ENCODE measurements around the gene CASP9. TPM values are rescaled to one million over a fixed set of nuclear protein-coding genes. Genes with fewer than 3 reads are reported as not detected.

The CASP9 gene
- total and polyA plus RNA-seq, 10 of the 15 experiments (the other 5 are each of a cell fraction or from before 2014, with no cell fraction given): 2.7 to 14.6 (median 7.6) TPM

DNA sequence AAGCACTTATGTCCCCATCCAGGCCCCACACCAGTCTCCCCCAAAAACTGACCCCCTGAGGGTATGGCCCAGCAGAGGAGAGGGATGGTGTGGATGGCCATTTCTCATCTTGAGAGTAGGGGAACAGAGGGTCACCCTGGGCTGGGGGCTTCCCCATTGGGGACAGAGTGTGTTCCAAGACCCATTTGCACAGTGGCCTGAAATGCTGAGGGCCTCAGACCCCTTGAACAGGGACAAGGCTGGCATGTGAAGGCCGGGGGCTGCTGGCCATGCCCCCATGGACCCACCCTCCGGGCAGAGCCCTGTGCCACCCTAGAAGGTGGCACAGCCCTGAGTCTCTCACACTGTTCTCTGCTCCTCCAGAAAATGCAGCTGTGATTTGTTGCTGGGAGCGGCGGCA, 77.8 kb downstream of the CASP9 start:
- in situ Hi-C loops (cut with MboI): no loop called here
- no peaks in the 10 kb centered on the region for H3K79me2 ChIP-seq (ENCODE audit: control insufficient read depth, insufficient read depth, low read length)
- CTCF ChIA-PET: no interaction called here
- POLR2A ChIA-PET: no interaction called here
- TF ChIP-seq POLR2AphosphoS5 (IDR thresholded peaks at IDR 0.05; ENCODE audit: low read length) (no peak), GABPA (IDR thresholded peaks at IDR 0.05; ENCODE audit: low read depth) (no peak), SP1 (IDR thresholded peaks at IDR 0.05; ENCODE audit: low read depth, low read length) (no peak), ZNF384 (IDR thresholded peaks at IDR 0.05; ENCODE audit: borderline replicate concordance, low read depth, low read length) (no peak), SUPT20H (IDR thresholded peaks at IDR 0.05; ENCODE audit: borderline replicate concordance, control insufficient read depth, low read depth, low read length) (no peak), RFX5 (IDR thresholded peaks at IDR 0.05; ENCODE audit: low read depth, low read length) (no peak), YY1 (IDR thresholded peaks at IDR 0.05; ENCODE audit: low read depth, low read length) (no peak), MLLT1 (IDR thresholded peaks at IDR 0.05) (no peak), CHD2 (IDR thresholded peaks at IDR 0.05; ENCODE audit: borderline replicate concordance, low read depth, low read length) (no peak), CEBPZ (IDR thresholded peaks at IDR 0.05; ENCODE audit: low read depth, low read length) (no peak), TARDBP (IDR thresholded peaks at IDR 0.05; ENCODE audit: borderline replicate concordance) (no peak), POLR2AphosphoS2 (IDR thresholded peaks at IDR 0.05; ENCODE audit: low read depth, low read length) (no peak), KLF5 (IDR thresholded peaks at IDR 0.05; ENCODE audit: partially characterized antibody) (no peak), FOXM1 (IDR thresholded peaks at IDR 0.05; ENCODE audit: low read depth, low read length) (no peak)
- TF ChIP-seq, protein P1, sequence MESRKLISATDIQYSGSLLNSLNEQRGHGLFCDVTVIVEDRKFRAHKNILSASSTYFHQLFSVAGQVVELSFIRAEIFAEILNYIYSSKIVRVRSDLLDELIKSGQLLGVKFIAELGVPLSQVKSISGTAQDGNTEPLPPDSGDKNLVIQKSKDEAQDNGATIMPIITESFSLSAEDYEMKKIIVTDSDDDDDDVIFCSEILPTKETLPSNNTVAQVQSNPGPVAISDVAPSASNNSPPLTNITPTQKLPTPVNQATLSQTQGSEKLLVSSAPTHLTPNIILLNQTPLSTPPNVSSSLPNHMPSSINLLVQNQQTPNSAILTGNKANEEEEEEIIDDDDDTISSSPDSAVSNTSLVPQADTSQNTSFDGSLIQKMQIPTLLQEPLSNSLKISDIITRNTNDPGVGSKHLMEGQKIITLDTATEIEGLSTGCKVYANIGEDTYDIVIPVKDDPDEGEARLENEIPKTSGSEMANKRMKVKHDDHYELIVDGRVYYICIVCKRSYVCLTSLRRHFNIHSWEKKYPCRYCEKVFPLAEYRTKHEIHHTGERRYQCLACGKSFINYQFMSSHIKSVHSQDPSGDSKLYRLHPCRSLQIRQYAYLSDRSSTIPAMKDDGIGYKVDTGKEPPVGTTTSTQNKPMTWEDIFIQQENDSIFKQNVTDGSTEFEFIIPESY (IDR thresholded peaks at IDR 0.05): no peak
- TF ChIP-seq, protein P2, sequence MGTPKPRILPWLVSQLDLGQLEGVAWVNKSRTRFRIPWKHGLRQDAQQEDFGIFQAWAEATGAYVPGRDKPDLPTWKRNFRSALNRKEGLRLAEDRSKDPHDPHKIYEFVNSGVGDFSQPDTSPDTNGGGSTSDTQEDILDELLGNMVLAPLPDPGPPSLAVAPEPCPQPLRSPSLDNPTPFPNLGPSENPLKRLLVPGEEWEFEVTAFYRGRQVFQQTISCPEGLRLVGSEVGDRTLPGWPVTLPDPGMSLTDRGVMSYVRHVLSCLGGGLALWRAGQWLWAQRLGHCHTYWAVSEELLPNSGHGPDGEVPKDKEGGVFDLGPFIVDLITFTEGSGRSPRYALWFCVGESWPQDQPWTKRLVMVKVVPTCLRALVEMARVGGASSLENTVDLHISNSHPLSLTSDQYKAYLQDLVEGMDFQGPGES (IDR thresholded peaks at IDR 0.05): no peak
- TF ChIP-seq, protein P3, sequence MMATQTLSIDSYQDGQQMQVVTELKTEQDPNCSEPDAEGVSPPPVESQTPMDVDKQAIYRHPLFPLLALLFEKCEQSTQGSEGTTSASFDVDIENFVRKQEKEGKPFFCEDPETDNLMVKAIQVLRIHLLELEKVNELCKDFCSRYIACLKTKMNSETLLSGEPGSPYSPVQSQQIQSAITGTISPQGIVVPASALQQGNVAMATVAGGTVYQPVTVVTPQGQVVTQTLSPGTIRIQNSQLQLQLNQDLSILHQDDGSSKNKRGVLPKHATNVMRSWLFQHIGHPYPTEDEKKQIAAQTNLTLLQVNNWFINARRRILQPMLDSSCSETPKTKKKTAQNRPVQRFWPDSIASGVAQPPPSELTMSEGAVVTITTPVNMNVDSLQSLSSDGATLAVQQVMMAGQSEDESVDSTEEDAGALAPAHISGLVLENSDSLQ (IDR thresholded peaks at IDR 0.05): no peak
- ATAC-seq: no peak
- H2AFZ ChIP-seq (ENCODE audit: control insufficient read depth, low read depth, low read length): no peak overlapping the region
- intact Hi-C loops (cut with micrococcal nuclease; ENCODE audit: unreplicated experiment): no loop called here
- no peaks in the 10 kb centered on the region; a peak in 1 of 4 replicates for H3K27me3 ChIP-seq (replicated peaks in 1 of 2; ENCODE audit: control insufficient read depth in 2 of 2, insufficient read depth in 2 of 2, low read length in 1 of 2)
- H3K4me2 ChIP-seq (ENCODE audit: control insufficient read depth, insufficient read depth): no peak overlapping the region
- RAD21 ChIA-PET (ENCODE audit: unreplicated experiment): no interaction called here
- no peaks in the 10 kb centered on the region for H3K4me1 ChIP-seq (ENCODE audit: control insufficient read depth, insufficient read depth, low read length)
- no peaks in the 10 kb centered on the region for H4K20me1 ChIP-seq (ENCODE audit: control insufficient read depth, insufficient read depth)
- DNase-seq (ENCODE audit: low read depth, low spot score): no peak
- H3K36me3 ChIP-seq (ENCODE audit: control insufficient read depth in 2 of 2, insufficient read depth in 2 of 2, low read length in 1 of 2): no peaks in the 10 kb centered on the region
- no peak overlapping the region for H3K4me3 ChIP-seq
- WGBS (ENCODE audit: insufficient coverage, insufficient replicate concordance, low lambda C conversion rate, missing lambda C conversion rate): 28% methylated on average over 4 of the region's 4 CpGs
- SMC1A ChIA-PET (ENCODE audit: uncharacterized antibody, unreplicated experiment): no interaction called here
- no peak overlapping the region for H3K9ac ChIP-seq (ENCODE audit: control insufficient read depth, insufficient read depth, low read length)
- no peaks in the 10 kb centered on the region for H3K9me3 ChIP-seq (replicated peaks; ENCODE audit: control insufficient read depth, insufficient read depth, low read length)
- no peak overlapping the region for H3K27ac ChIP-seq (ENCODE audit: control insufficient read depth, insufficient read depth)
- BruUV-seq (replicated peaks): no TSS peak
- no peak for FAIRE-seq

Data from GM12878 (cell line).